Activated CD4-positive, CD25-positive, alpha-beta regulatory T cell treated with anti-CD3 and anti-CD28 coated beads, Interleukin-2, amount 50 U/mL, for 72 hours (primary cell): ENCODE results near the gene MAT2A.
"Not testable (repeated sequence)": the region's sequence is repeated elsewhere in the genome, so short reads cannot be mapped to it uniquely, and the experiment has no call there.

Experiments
- DNase-seq: peaks from one replicate; pipeline ENCODE4 v3.0.0; 2021

MAT2A gene

DNA sequence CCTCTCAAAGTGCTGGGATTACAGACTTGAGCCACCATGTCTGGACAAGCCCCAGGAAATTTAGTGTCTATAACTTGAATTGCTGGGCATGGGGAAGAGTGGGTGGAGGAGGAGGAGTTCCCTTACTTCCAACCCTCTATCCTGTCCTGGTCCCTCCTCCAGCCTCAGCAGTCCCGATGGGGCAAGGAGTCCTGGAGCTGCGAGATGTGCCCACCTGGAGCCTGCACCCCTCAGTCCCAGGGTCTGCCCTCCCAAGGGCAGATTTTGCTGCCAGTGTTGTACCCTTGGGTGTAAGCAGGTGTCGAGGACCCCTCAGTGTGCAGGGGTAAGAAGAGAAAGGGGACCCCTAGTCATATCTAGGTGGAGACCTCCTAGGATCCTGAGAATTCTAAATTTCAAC is 41.2 kb downstream of the MAT2A start:
- DNase-seq: no peak

DNA sequence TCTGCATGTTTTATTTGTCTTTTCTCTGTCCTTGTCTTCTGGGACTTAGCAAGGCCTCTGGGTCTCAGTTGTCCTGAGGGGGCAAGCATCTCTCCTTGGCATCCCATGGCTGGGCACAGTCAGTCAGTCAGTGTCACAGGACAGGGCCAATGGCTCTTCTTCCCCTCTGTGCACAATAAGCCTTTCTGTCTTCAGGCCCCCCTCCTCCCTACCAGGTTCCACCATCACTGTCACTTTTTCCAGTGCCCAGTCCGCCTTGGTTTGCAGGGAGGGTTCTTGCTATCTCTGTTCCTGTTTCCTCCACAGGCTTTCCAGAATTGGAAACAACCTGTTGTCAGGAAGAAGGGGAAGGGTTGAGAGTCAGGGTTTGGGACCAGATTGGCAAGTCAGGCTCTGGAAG is 43.5 kb downstream of the MAT2A start:
- no peak for DNase-seq

DNA sequence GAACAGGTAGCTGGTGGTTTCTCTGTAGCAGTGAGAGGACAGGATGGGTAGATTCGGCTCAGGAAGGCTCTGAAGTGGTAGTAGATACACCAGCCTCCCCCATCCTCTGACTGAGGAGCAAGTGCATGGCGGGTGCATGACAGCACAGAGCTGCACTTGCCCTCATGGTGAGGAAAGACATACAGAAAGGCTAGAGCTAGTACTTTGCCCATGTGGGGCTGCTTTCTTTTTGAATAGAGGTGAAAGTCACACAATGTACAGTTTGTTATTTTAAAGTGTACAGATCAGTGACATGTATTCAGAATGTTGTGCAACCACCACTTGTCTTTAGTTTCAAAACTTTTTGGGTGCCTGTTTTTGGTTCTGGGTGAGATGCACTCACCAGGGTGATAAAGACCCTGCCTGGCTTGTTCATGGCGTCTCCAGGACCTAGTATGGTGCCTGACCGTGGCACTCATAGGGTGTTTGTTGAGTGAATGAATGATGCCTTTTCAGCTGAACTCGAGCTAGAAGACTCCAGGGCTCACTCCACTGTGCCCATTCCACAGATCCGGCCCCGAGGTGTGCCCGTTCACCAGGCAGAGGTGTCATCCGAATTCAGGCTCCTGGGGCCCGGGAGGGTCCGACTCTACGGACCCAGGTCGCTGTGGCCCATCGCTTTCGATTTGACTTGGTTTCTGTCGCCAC is 44.8 kb downstream of the MAT2A start:
- DNase-seq: no peak

DNA sequence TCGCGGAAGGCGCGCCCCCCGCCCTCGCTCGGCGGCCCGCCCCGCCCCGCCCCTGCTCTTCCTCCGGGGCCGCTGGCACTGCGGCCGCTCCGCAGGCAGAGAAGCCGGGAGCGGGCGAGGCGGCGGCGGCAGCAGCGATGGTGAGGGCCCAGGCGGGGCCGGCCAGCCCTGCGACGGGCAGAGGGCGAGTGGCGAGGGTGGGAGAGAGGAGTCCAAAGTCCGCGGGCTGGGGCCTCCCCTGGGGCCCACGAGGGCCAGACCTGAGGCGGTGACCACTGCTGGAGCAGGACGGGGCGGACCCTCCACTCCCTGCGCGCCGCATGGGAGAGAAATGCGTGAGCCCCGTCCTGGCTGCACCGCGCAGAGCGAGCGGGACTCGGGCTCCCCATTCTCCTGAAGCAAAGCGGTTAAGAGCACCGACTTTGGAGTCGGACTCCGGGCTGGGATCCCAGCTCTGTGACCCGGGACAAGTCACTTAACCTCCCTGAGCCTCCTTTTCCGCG is 45.4 kb downstream of the MAT2A start, which contains the start of gene VAMP5:
VAMP5 (plus strand) TSS at position 78 of the 503 bp plus-strand sequence; CDS start at position 138, 60 bp downstream.
- peak; percentile 52 for DNase-seq

DNA sequence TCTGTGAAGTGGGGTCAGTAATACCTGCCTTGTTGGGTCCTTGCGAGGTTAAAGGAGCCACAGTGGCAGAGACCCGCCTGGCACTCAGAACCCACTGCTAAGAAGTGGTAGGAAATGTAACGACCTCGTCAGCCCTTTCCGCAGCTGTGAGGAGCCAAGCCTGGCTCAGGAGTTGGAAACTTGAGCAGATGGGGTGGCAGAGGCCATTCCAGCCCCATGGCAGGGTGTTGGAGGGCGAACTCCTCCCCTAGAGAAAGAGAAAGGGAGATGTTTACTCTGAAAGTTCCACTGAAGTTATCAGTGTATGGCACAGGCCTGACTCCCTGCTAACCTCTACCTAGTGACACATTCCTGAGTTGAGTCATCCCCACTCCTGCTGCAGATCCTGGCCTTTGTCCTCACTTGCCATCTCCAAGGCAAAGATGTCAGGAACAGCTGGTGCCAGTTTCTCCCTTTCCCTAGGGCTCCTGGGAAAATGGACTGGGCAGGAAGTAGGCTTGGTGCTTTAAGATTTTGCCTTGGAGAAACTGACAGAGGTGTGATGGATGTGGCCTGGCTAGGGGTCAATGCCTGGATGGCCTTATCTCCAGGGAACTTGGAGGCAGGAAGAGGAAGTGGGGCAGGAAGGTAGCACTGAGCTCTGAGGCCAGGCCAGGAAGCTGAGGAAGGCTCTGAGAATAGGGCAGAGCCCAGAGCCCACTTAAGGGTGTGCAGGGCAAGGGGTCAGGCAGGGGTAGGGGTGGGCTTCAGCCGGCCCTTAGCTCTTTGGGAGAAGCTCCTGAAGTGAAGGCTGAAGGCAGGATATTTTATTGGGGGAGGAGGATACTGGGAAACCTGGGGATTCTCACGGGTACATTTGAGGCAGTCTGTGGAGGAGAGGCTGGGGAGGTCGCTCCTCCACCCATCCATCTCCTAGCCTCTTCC is 46.2 kb downstream of the MAT2A start:
- no peak for DNase-seq

DNA sequence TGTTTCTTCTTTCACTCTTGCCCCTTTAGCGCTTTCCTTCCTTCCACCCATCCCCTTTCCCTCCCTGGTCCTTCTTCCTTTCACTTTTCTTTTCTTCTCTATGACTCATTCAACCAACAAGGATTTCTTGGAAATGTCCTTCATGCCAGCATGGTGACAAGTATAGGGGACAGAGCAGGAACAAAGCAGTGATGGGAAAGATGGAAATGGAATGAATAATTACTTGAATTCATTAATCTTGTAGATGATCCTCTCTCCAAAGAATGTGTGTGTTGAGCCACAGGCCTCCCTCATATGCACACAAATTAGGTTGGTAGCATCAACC is 46.8 kb downstream of the MAT2A start:
- DNase-seq: no peak

DNA sequence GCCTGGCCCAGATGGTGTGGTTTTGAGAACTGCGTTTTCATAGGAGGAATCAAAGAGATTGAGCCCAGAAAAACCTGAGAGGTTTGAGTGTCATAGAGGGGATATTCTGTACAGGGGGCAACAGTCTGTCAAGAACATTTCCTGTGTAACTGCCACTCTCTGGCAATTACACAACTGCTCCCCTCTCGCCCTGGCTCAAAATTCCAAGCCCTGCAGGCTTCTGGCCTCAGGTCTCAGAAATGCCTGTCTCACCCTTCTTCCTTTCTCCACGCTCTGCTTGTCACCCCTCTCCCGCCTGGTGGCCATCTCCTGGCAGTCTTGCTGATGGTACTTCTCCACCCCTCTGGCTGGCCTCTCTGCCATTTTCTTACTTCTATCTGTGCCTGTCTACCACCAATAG is 49.3 kb downstream of the MAT2A start:
- no peak for DNase-seq

DNA sequence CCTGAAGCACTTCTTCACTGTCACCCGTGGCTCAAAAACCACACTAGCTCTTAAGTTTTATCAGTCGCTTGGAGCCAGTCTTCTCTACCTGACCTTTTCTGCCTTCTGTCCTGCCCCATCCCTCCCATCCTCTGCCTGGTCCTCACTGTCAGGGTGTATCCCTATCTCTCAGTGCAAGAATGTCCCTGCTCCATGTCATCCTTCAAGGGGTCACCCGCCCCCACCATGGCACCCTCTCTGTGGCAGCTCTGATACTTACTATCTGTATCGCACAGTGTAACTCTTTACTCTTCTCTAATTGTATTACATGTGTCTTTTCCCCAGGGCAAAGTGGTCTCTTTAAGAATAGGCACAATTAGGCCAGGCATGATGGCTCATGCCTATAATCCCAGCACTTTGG is 49.7 kb downstream of the MAT2A start:
- no peak for DNase-seq

DNA sequence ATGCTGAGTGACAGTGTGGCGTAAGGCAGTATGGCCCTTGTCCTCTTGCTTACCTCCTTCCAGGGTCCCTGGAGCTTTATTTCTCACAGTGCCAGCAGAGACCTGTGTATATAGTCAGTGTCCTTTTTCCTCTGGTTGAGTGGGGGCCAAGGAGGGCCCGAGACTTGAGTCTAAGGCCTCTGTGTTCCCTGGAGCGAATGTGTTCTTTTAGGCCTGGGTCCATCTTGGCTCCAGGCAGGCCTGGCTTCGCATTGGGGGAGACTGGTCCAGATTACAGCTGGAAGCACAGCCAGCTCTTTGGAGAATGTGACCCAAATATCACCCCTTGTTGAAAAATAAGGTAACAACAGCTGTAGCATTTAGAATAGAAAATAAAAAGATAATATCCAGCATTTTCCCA is 50.2 kb downstream of the MAT2A start:
- no peak for DNase-seq

DNA sequence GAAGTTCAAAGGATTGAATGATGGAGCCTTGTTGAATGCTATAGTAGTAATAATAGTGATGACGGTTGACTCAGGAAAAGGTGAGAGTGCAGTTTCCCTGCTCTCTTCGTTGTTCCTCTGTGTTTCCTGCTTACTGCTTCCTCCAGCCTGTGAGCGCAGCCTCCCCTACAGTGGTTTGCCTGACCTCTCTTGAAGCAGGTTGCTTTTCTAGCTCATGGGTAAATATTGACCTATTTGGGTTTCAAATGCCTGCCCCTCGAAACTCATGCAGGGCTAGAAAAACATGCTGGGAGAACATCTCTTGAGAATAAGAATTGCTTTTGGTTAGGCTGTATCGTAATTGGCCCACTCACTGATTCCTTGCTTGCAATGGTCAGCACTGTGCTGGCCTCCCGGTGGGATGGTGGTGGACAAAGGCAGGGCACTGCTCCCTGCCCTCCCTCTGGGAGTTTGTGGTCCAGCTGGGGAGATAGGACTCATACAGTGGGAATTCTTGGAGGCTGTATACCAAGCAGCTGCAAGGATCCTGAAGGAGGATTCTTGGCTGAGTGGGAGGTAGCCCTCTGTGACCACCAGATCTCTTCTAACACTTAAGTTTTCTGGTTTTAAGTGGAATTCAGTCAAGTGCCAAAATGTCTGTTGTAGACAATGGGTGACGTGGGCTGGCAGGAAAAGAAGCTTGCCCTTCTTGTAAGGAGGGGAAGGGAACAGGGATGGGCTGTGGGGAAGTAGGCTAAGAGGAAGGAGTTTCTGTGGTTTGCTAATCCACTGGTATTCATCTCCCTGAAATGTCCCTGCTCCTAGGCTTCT is 51.2 kb downstream of the MAT2A start:
- no peak for DNase-seq

DNA sequence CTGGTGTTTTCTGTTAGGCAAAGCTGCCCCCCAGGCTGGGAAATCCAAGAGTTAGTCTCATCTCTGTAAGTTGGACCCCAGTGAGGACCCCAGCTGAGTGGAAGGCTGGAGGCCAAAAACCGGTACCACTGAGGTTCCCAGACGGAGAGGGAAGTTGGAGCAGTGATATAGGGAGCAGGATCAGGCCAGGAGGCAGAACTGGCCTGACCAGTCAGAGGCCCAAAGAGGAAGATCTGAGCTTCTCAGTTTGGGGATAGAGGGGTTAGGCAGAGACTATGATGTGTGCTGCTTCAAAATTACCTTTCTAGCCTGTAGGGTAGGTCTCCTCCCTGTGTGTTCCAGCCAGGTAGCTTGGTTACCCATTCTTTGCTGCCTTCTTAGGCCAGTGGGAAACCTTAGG is 52.0 kb downstream of the MAT2A start:
- no peak for DNase-seq

DNA sequence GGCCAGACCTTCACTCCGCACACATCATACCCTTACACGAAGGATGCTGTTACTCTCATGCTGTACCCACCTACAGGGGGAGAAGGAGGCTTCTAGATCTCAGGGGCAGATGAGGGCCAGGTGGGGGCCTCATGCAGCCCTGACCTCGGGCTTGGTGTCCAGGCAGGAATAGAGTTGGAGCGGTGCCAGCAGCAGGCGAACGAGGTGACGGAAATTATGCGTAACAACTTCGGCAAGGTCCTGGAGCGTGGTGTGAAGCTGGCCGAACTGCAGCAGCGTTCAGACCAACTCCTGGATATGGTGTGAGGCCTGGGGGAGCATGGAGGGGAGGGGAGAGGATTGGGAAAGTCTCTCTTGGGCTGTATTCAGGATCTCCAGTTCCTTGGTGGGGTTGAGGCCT is 52.6 kb downstream of the MAT2A start:
- DNase-seq: no peak

DNA sequence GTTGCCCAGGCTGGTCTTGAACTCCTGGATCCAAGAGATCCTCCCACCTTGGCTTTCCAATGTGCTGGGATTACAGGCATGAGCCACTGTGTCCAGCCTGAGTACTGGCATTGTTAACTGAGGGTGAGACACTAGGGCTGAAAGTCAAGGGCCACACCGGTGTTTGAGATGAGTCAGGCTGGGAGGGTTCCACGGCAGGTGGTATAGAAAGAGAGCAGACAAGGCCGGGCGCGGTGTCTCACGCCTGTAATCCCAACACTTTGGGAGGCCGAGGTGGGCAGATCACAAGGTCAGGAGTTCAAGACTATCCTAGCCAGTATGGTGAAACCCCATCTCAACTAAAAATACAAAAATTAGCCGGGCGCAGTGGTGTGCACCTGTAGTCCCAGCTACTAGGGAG is 53.3 kb downstream of the MAT2A start:
- DNase-seq: not testable (repeated sequence)

DNA sequence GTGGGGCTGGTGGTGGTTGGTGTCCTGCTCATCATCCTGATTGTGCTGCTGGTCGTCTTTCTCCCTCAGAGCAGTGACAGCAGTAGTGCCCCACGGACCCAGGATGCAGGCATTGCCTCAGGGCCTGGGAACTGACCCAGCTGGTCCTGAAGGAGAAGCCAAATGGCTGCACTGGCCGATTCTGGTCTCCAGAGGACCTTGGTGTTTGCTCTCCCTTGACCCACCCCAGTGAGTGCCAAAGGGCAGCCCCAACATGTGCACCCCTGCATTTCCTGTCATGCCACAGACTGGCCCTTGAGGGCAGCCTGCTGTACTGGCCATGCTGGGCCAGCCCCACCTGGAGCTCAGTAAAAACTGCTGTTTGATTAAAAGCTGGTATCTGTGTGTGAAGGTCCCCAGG is 54.1 kb downstream of the MAT2A start:
- no peak for DNase-seq
